Astrocyte of the spinal cord (primary cell): Measurements from ENCODE around the gene KRT82.

Source experiments
- DNase-seq: peaks from one replicate; pipeline ENCODE4 v3.0.0; 2011; ENCODE audit warnings: low read depth, low spot score
- H3K4me3 ChIP-seq: 2 replicates; pipeline ENCODE4 v1.5.1; 2011; ENCODE audit warnings: low read depth, mild to moderate bottlenecking, low read length, moderate library complexity
- in situ Hi-C: cut with HindIII; loops from 2 replicates; pipeline ENCODE4 v1.10.0; 2017; ENCODE audit warnings: low sequenced_read_pairs
- TF ChIP-seq, protein P1 (sequence below): IDR thresholded peaks from 2 replicates; pipeline ENCODE4 v1.5.1; 2012; ENCODE audit warnings: low read depth, mild to moderate bottlenecking, low read length, inconsistent platforms

KRT82 gene

DNA sequence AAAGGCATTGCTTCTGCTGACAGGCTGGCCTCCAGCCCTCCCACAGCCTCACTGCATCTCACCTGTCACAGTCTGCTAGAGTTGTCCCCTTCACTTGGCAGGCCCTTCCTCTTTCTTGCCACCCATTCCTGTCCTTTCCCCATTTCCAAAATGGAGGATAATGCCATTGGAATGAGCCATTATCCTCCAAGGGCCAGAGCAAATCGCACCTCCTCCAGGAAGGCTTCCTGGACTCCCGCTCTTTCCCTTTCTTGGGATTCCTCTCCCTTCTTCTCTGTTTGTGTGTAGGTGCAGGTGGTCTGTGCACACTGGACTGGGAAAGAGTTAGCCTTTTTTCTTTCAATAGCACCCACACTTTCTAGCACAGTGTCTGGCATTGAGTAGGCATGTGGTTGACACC, 3.8 kb downstream of the KRT82 start:
- TF ChIP-seq, protein P1, sequence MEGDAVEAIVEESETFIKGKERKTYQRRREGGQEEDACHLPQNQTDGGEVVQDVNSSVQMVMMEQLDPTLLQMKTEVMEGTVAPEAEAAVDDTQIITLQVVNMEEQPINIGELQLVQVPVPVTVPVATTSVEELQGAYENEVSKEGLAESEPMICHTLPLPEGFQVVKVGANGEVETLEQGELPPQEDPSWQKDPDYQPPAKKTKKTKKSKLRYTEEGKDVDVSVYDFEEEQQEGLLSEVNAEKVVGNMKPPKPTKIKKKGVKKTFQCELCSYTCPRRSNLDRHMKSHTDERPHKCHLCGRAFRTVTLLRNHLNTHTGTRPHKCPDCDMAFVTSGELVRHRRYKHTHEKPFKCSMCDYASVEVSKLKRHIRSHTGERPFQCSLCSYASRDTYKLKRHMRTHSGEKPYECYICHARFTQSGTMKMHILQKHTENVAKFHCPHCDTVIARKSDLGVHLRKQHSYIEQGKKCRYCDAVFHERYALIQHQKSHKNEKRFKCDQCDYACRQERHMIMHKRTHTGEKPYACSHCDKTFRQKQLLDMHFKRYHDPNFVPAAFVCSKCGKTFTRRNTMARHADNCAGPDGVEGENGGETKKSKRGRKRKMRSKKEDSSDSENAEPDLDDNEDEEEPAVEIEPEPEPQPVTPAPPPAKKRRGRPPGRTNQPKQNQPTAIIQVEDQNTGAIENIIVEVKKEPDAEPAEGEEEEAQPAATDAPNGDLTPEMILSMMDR: no peak
- in situ Hi-C loops: no loop called here
- no peak overlapping the region for H3K4me3 ChIP-seq
- no peak for DNase-seq

DNA sequence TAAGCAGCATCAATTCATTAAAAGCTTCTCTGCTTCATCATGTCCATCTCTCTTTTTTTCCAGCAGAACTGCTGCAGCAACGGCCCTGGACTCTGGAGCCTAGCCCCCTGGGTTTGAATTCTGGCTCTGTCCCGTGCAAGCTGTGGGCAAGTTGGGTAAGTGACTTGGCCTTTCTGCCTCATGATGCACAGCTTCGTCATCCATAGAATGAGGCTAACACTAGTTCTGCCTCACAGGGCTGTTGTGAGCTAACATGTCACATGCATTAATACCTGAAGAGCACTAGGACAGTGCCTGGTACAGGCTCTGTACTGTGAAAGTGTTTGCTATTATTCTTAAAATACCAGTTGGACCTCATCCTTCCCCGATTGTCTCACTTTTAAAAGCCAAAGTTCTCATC, 4.2 kb downstream of the KRT82 start:
- no peak overlapping the region for H3K4me3 ChIP-seq
- no peak for DNase-seq
- in situ Hi-C loops: no loop called here
- TF ChIP-seq, protein P1: no peak

DNA sequence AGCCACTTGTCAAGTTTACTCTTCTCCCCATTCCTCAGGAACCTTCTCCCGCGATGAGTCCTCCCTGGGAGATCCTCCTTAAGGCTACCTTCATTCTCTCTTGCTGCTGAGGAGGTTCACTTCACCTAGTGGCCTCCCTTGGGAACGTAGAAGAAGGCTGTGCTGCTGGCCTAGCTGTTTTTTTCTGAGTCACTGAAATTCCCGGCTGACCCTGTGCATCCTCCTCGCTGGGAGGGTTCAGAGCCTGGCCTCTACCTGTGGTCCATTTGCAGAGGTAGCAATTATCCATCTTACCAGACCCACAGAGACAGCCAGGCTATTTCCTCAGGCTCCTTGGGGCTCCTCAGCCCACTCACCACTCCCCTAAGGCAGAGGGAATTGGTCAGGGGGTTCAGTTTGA, 4.6 kb downstream of the KRT82 start:
- DNase-seq: no peak
- TF ChIP-seq, protein P1: no peak
- no peak overlapping the region for H3K4me3 ChIP-seq
- in situ Hi-C loops: no loop called here

DNA sequence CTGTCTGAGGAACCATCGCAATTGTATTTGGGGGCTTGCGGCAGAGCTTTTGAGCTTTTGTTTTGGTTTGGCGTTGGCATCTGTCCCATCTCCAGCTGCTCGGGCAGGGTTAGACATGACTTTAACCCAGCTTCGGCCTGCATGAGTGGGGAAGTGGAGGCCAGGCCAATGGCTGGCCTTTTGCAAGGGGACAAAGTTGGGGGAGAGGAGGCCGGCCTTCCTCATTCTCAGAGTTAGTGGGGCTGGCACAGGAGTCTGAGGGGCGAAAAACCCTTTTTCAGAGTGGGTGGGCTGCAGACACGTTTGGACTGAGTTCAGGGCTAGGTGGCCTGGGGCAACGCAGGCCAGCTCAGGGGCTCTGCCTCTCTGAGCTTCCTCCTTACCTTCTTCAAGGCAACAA, 5.2 kb downstream of the KRT82 start:
- no peak for DNase-seq
- TF ChIP-seq, protein P1: no peak
- in situ Hi-C loops: no loop called here
- H3K4me3 ChIP-seq: no peak overlapping the region

DNA sequence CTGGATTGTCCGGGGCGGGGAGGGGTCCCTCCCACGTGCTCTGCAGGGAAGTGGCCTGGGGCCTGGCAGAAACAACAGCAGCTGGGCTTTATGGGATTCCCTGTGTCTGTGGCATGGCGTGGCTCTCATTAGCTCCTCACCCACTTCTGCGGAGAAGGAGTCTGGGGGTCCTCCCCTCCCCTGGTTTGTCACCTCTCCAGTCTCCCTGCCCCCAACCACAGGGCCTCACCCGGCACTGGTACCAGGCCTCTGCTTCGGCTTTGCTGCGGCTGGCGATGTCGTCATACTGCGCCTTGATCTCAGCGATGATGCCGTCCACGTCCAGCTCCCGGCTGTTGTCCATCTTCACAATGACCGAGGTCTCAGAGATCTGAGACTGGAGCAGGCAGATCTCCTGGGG, 6.4 kb downstream of the KRT82 start:
- in situ Hi-C loops: no loop called here
- TF ChIP-seq, protein P1: no peak

DNA sequence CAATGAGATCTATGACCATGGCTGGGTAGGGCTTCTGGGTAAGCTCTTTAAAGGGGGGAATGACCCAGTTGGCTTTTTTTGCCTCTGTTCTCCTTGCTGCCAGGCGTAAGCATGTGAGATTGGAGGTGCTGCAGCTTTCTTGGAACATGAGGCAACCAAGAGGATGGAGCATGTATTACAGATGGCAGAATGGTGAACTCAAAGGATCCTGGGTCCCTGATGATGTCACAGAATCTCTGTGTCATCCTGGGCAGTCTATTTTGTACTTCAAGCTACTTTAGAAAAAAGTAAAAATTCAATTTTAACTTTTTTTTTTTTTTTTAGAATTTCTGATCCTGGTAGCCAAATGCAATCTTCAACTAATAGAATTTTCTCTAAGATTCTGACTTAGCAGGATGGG, 8.0 kb downstream of the KRT82 start:
- DNase-seq: no peak
- TF ChIP-seq, protein P1: no peak

More for the DNA sequence above, 6.4 kb downstream of the KRT82 start:
- no peak for DNase-seq
- H3K4me3 ChIP-seq: no peak overlapping the region

DNA sequence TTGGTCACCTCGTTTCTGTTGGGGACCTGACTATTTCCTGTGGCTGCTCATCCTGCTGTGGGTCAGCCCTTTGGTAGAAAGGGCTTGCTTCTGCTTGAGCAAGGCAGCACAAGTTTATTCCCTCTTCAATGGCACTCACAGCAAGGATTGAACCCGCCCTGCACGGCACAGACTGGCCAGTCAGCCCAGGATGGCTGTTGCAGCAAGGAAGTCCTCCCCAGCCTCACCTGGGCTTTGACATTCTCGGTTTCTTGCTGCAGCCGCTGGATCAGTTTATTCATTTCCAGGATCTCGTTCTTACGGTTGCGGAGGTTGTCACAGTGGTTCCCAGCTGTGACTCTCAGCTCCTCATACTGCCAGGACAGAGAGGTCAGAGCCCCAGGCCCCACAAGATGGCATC, 9.5 kb downstream of the KRT82 start:
- no peak overlapping the region for H3K4me3 ChIP-seq
- TF ChIP-seq, protein P1: no peak
- DNase-seq: no peak
- in situ Hi-C loops: no loop called here

More for the DNA sequence above, 8.0 kb downstream of the KRT82 start:
- no peak overlapping the region for H3K4me3 ChIP-seq
- in situ Hi-C loops: no loop called here
